K562 (cell line): ENCODE measurements around the gene PPP1R13L. TPM values are rescaled to one million over a fixed set of nuclear protein-coding genes. Genes with fewer than 3 reads are reported as not detected.

Source experiments
- BCL6 ChIP-seq: fragments of 250-450 bp; sonication (Bioruptor Pico); IDR thresholded peaks from 2 replicates; pipeline ENCODE4 v1.4.0; 2020
- BHLHE40 ChIP-seq: IDR thresholded peaks from 2 replicates; pipeline ENCODE4 v1.6.1; 2011; ENCODE audit warnings: low read length, improper control_type of control experiment
- CREB1 ChIP-seq, 2 experiments: sonication (generic) in 1 of 2; formaldehyde crosslinking in 1 of 2; IDR thresholded peaks; 2 replicates each; pipeline versions ENCODE4 v1.6.1 to v1.8.0; 2012 to 2022; ENCODE audit warnings: inconsistent platforms in 1 of 2, mild to moderate bottlenecking in 1 of 2, missing genetic modification reagents in 1 of 2, moderate library complexity in 1 of 2
- CTCFL ChIP-seq: IDR thresholded peaks from 2 replicates; pipeline ENCODE4 v1.6.1; 2011; ENCODE audit warnings: borderline replicate concordance, low read depth, mild to moderate bottlenecking, moderate library complexity, low read length; ENCODE audit not compliant: insufficient read depth, poor library complexity, severe bottlenecking
- DDX20 ChIP-seq: fragments of 450-650 bp; IDR thresholded peaks from 2 replicates; pipeline ENCODE4 v1.6.1; 2016; ENCODE audit warnings: missing genetic modification characterization, low read depth, mild to moderate bottlenecking, missing compliant biosample characterization, moderate library complexity
- ETV5 ChIP-seq: sonication (generic); formaldehyde crosslinking; IDR thresholded peaks from 2 replicates; pipeline ENCODE4 v1.4.0; 2020; ENCODE audit warnings: low read depth, mild to moderate bottlenecking, missing genetic modification reagents
- ETV6 ChIP-seq, 3 experiments: fragments of 150-350 bp in 1 of 3; sonication (generic) in 1 of 3; formaldehyde crosslinking in 1 of 3; IDR thresholded peaks; 2 replicates each; pipeline versions ENCODE4 v1.6.1 to v1.8.0; 2014 to 2022; ENCODE audit warnings: borderline replicate concordance in 2 of 3, low read depth in 2 of 3, antibody characterized with exemption in 1 of 3, low read length in 1 of 3, mild to moderate bottlenecking in 1 of 3, missing genetic modification reagents in 1 of 3
- FOXJ2 ChIP-seq: fragments of 200-800 bp; sonication (Bioruptor generic); IDR thresholded peaks from 2 replicates; pipeline ENCODE4 v1.6.1; 2016; ENCODE audit warnings: missing genetic modification characterization, missing compliant biosample characterization
- KLF6 ChIP-seq: fragments of 250-450 bp; sonication (Bioruptor Pico); IDR thresholded peaks from 2 replicates; pipeline ENCODE4 v1.4.0; 2020; ENCODE audit warnings: mild to moderate bottlenecking, moderate library complexity, borderline replicate concordance
- MAX ChIP-seq: sonication (generic); formaldehyde crosslinking; IDR thresholded peaks from 2 replicates; pipeline ENCODE4 v1.9.0; 2022; ENCODE audit warnings: mild to moderate bottlenecking, missing genetic modification reagents
- MYC ChIP-seq, 2 experiments: fragments of 250-450 bp in 1 of 2; sonication (Bioruptor Pico) in 1 of 2; IDR thresholded peaks; 2 replicates each; pipeline versions ENCODE4 v1.5.1 to v1.6.1; 2012 to 2021; ENCODE audit warnings: low read depth in 2 of 2, borderline replicate concordance in 1 of 2, improper control_type of control experiment in 1 of 2, low read length in 1 of 2, mild to moderate bottlenecking in 1 of 2, moderate library complexity in 1 of 2
- NFXL1 ChIP-seq: fragments of 450-650 bp; formaldehyde crosslinking; IDR thresholded peaks from 2 replicates; pipeline ENCODE4 v1.4.0; 2021; ENCODE audit warnings: mild to moderate bottlenecking
- NR2C1 ChIP-seq, 2 experiments: fragments of 450-650 bp; IDR thresholded peaks; 2 replicates each; pipeline ENCODE4 v1.6.1; 2017; ENCODE audit warnings: mild to moderate bottlenecking in 2 of 2, antibody characterized with exemption in 1 of 2, inconsistent platforms in 1 of 2, missing compliant biosample characterization in 1 of 2, missing genetic modification characterization in 1 of 2
- RBM15 ChIP-seq: fragments of 200-400 bp; formaldehyde crosslinking; IDR thresholded peaks from 2 replicates; pipeline ENCODE4 v1.6.1; 2018; ENCODE audit warnings: mild to moderate bottlenecking, low read length, moderate library complexity; ENCODE audit not compliant: insufficient read depth
- RNF2 ChIP-seq: sonication (generic); IDR thresholded peaks from 2 replicates; pipeline ENCODE4 v1.6.1; 2016
- SIN3B ChIP-seq: fragments of 450-650 bp; IDR thresholded peaks from 2 replicates; pipeline ENCODE4 v1.6.1; 2017; ENCODE audit warnings: low read depth, mild to moderate bottlenecking, moderate library complexity
- SMAD4 ChIP-seq: fragments of 250-450 bp; sonication (Bioruptor Pico); conservative IDR thresholded peaks from 2 replicates; pipeline ENCODE4 v1.8.0; 2021; ENCODE audit warnings: inconsistent platforms, mild to moderate bottlenecking, moderate library complexity
- SMARCA4 ChIP-seq: fragments of 450-650 bp; IDR thresholded peaks from 2 replicates; pipeline ENCODE4 v1.6.1; 2016
- SMARCA5 ChIP-seq: fragments of 450-650 bp; IDR thresholded peaks from 2 replicates; pipeline ENCODE4 v1.6.1; 2016
- TEAD4 ChIP-seq, 2 experiments: sonication (generic) in 1 of 2; formaldehyde crosslinking in 1 of 2; IDR thresholded peaks; 2 replicates each; pipeline versions ENCODE4 v1.6.1 to v1.8.0; 2012 to 2022; ENCODE audit warnings: borderline replicate concordance in 1 of 2, inconsistent platforms in 1 of 2, low read length in 1 of 2, mild to moderate bottlenecking in 1 of 2, missing genetic modification reagents in 1 of 2
- TFAM ChIP-seq: fragments of 250-450 bp; sonication (Bioruptor Pico); conservative IDR thresholded peaks from 2 replicates; pipeline ENCODE4 v1.5.0; 2021; ENCODE audit warnings: mild to moderate bottlenecking, moderate library complexity
- TGIF2 ChIP-seq: sonication (generic); formaldehyde crosslinking; IDR thresholded peaks from 2 replicates; pipeline ENCODE4 v1.8.1; 2022; ENCODE audit warnings: mild to moderate bottlenecking, missing genetic modification reagents, moderate library complexity
- ZBTB7A ChIP-seq: IDR thresholded peaks from 2 replicates; pipeline ENCODE4 v1.6.1; 2011; ENCODE audit warnings: low read depth, mild to moderate bottlenecking, low read length, moderate library complexity, borderline replicate concordance; ENCODE audit not compliant: control insufficient read depth
- ZNF165 ChIP-seq: fragments of 250-450 bp; sonication (Bioruptor Pico); IDR thresholded peaks from 2 replicates; pipeline ENCODE4 v1.4.0; 2020; ENCODE audit warnings: borderline replicate concordance
- ZNF740 ChIP-seq, 3 experiments: fragments of 200-800 bp in 1 of 3; sonication (Bioruptor generic) in 1 of 3; sonication (generic) in 1 of 3; formaldehyde crosslinking in 1 of 3; IDR thresholded peaks; 2 replicates each; pipeline versions ENCODE4 v1.6.1 to v1.8.0; 2016 to 2022; ENCODE audit warnings: mild to moderate bottlenecking in 2 of 3, missing compliant biosample characterization in 2 of 3, missing genetic modification characterization in 2 of 3, missing genetic modification reagents in 1 of 3
- polyA plus RNA-seq, 8 experiments: library from polyadenylated mRNA; depleted of rRNA in 4 of 8; stranded (reverse) in 5 of 8; unstranded in 3 of 8; fragments of >200 nt; fragmentation: Nextera tagmentation in 2 of 8; fragmentation: Illumina TruSeq in 1 of 8; extraction: Ambion mirVana in 2 of 8; extraction: Trizol in 1 of 8; gene quantifications; 2 replicates each; pipeline versions ENCODE4 v1.2.1 to v1.2.3, GENCODE V29; 2011 to 2014; ENCODE audit warnings: inconsistent platforms in 1 of 8, missing spikeins in 1 of 8
- total RNA-seq, 7 experiments: library from RNA; depleted of rRNA in 6 of 7; stranded (reverse); fragments of >200 nt in 6 of 7; fragmentation: Illumina TruSeq in 2 of 7; extraction: Trizol in 2 of 7; gene quantifications; 2 replicates each; pipeline versions ENCODE4 v1.2.1 to v1.2.3, GENCODE V29; 2011 to 2021; ENCODE audit warnings: low replicate concordance in 1 of 7

PPP1R13L gene
- total and polyA plus RNA-seq, 9 of the 15 experiments (the other 6 are each of a cell fraction or from before 2014, with no cell fraction given), result 0.32 to 6.7 (median 2.0) TPM

- TF ChIP-seq KLF6 (no peak), TEAD4 (IDR thresholded peaks at IDR 0.05; ENCODE audit: low read length) (no peak), TEAD4 (CRISPR knock-in tag; IDR thresholded peaks at IDR 0.05; ENCODE audit: borderline replicate concordance) (no peak), MAX (CRISPR knock-in tag) (peak; percentile 65), SIN3B (no peak), SMARCA5 (no peak), ZBTB7A (peak; percentile 49; the same call in 1 of the 2 replicates), MYC (IDR thresholded peaks at IDR 0.05; ENCODE audit: low read depth, low read length) (no peak), MYC (CRISPR knock-in tag; IDR thresholded peaks at IDR 0.05; ENCODE audit: borderline replicate concordance, low read depth) (no peak), DDX20 (no peak), BCL6 (CRISPR knock-in tag) (no peak), ETV5 (CRISPR knock-in tag) (no peak), CREB1 (IDR thresholded peaks at IDR 0.05) (no peak), CREB1 (CRISPR knock-in tag; IDR thresholded peaks at IDR 0.05) (no peak), SMARCA4 (no peak), SMAD4 (CRISPR knock-in tag) (0 out of 2 replicates have a peak, but pooled peaks have one; percentile 38), RNF2 (no peak), NFXL1 (CRISPR knock-in tag) (no peak), ZNF740 (CRISPR knock-in tag; IDR thresholded peaks at IDR 0.05) (no peak), ZNF740 (tag; IDR thresholded peaks at IDR 0.05) (no peak), TFAM (CRISPR knock-in tag) (no peak), BHLHE40 (no peak), CTCFL (peak; percentile 59), FOXJ2 (tag) (no peak), RBM15 (no peak), ETV6 (IDR thresholded peaks at IDR 0.05; ENCODE audit: borderline replicate concordance in 1 of 2, low read depth in 2 of 2, low read length in 1 of 2) (no peak), ETV6 (CRISPR knock-in tag; IDR thresholded peaks at IDR 0.05; ENCODE audit: borderline replicate concordance) (no peak), NR2C1 (IDR thresholded peaks at IDR 0.05) (no peak), NR2C1 (tag; IDR thresholded peaks at IDR 0.05) (no peak), ZNF165 (no peak), TGIF2 (CRISPR knock-in tag) (no peak)
These were observed 58.4 kb downstream of the PPP1R13L start (continued) for GRCh38 chr19:45346449-45346848.
